ENCODE measurements around the gene UBE2S. TPM values are rescaled to one million over a fixed set of nuclear protein-coding genes. Genes with fewer than 3 reads are reported as not detected.

UBE2S gene
- total RNA-seq, 1 donor from 2014 or later: 34.6 TPM

DNA sequence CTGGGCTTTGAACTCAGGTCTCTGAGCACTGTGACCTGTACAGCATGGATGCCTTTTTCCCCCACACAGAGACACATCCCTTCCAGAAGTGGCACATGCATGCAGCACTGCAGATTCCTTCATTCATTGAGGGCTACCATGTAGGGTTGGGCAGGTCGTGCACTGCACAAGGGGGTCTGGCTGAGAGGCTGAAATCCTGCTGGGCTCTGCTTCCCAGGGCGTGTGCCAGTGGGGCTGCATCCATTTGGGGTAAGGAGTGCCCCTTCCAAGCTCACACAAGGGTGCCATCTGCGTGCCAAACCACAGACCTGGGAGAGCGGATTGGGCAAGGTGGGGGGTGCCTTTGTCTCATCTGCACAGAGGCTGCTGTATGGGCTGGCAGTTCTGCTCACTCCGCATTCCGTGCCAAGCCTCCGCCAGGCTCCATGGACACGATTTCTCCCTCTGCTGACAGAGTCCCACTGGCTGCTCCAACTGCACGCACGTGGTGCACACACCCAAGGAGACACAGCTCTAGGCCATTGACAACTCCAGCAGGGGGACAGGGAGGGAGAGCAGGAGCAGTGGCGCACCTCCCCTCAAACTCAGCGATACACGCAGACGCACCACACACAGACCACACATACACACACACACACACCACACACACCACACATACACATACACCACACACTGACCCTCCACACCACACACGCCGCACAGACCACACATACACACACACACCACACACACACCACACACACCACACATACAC, 40.0 kb upstream of the UBE2S start:
- CTCF ChIA-PET: no interaction called here
- TF ChIP-seq, protein P1, sequence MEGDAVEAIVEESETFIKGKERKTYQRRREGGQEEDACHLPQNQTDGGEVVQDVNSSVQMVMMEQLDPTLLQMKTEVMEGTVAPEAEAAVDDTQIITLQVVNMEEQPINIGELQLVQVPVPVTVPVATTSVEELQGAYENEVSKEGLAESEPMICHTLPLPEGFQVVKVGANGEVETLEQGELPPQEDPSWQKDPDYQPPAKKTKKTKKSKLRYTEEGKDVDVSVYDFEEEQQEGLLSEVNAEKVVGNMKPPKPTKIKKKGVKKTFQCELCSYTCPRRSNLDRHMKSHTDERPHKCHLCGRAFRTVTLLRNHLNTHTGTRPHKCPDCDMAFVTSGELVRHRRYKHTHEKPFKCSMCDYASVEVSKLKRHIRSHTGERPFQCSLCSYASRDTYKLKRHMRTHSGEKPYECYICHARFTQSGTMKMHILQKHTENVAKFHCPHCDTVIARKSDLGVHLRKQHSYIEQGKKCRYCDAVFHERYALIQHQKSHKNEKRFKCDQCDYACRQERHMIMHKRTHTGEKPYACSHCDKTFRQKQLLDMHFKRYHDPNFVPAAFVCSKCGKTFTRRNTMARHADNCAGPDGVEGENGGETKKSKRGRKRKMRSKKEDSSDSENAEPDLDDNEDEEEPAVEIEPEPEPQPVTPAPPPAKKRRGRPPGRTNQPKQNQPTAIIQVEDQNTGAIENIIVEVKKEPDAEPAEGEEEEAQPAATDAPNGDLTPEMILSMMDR (IDR thresholded peaks at IDR 0.05): no peak
- peaks cover 12% of the 10 kb centered on the region for H3K4me1 Mint-ChIP-seq
- H3K36me3 Mint-ChIP-seq (ENCODE audit: low read depth): no peaks in the 10 kb centered on the region
- DNase-seq: no peak
- intact Hi-C loops (cut with micrococcal nuclease): no loop called here
- H3K9me3 Mint-ChIP-seq: no peaks in the 10 kb centered on the region
- POLR2A ChIA-PET: interaction anchor here (0.5 kb wide), 1 partner anchor 26 kb away, joined by 3 read pairs; no protein-coding TSS in a partner anchor
- no peak overlapping the region for H3K27ac Mint-ChIP-seq
- no peak overlapping the region for H3K4me3 Mint-ChIP-seq
- ATAC-seq (ENCODE audit: low read depth): no peak
- H3K27me3 Mint-ChIP-seq: peaks cover 29% of the 10 kb centered on the region

DNA sequence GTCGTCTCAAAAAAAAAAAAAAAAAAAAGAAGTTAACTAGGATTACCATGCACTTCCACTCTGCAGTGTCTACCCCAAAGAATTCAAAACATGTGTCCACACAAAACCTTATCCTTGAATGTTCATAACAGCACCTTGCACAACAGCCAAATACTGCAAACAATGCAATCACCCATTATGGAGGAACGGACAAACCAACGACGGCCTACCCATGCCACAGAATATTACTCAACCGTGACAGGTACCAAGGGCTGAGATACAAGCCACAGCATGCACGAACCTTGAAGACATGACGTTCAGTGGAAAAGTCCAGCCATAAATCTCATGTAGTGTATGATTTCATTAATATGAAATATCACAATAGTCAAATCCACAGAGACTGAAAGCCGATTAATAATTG, 38.5 kb upstream of the UBE2S start:
- H3K4me1 Mint-ChIP-seq: peaks cover 14% of the 10 kb centered on the region
- ChIA-PET POLR2A (interaction anchor here (0.7 kb wide), 1 partner anchor 309 kb away, joined by 5 read pairs; no protein-coding TSS in a partner anchor), CTCF (no interaction called here)
- H3K36me3 Mint-ChIP-seq (ENCODE audit: low read depth): no peaks in the 10 kb centered on the region
- no peak overlapping the region for H3K4me3 Mint-ChIP-seq
- intact Hi-C loops (cut with micrococcal nuclease): no loop called here
- TF ChIP-seq, protein P1 (IDR thresholded peaks at IDR 0.05): no peak
- DNase-seq: no peak
- no peaks in the 10 kb centered on the region for H3K9me3 Mint-ChIP-seq
- H3K27ac Mint-ChIP-seq: no peak overlapping the region
- peaks cover 36% of the 10 kb centered on the region for H3K27me3 Mint-ChIP-seq
- ATAC-seq (ENCODE audit: low read depth): no peak

DNA sequence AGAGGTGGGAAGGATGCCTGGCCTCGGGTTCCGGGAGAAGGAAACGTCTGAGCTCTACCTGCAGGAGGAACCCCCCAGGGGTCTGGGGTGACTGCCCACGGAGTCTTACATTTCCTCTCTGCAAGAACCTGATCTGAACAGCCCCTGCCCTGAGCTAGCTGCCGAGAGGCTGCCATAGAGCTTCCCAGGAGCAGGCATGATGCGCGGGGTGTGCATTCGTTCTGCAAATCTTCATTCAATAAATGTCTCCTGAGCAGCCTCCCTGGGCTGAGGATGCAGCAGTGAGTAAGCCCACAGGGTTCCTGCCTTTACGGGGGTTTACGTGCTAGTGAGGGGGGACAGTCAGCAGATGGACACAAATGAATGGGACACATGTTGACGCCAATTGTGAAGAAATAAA, 37.1 kb upstream of the UBE2S start:
- CTCF ChIA-PET: no interaction called here
- DNase-seq: no peak
- H3K4me3 Mint-ChIP-seq: no peak overlapping the region
- POLR2A ChIA-PET: interaction anchor here (0.7 to 1.2 kb wide), 2 partner anchors 9 to 15 kb away, joined by 3 to 7 read pairs; no protein-coding TSS in a partner anchor
- H3K36me3 Mint-ChIP-seq (ENCODE audit: low read depth): no peaks in the 10 kb centered on the region
- TF ChIP-seq, protein P1 (IDR thresholded peaks at IDR 0.05): no peak
- no peaks in the 10 kb centered on the region for H3K9me3 Mint-ChIP-seq
- no peak overlapping the region for H3K27ac Mint-ChIP-seq
- intact Hi-C loops (cut with micrococcal nuclease): no loop called here
- H3K27me3 Mint-ChIP-seq: peaks cover 43% of the 10 kb centered on the region
- H3K4me1 Mint-ChIP-seq: peaks cover 17% of the 10 kb centered on the region
- no peak for ATAC-seq (ENCODE audit: low read depth)

DNA sequence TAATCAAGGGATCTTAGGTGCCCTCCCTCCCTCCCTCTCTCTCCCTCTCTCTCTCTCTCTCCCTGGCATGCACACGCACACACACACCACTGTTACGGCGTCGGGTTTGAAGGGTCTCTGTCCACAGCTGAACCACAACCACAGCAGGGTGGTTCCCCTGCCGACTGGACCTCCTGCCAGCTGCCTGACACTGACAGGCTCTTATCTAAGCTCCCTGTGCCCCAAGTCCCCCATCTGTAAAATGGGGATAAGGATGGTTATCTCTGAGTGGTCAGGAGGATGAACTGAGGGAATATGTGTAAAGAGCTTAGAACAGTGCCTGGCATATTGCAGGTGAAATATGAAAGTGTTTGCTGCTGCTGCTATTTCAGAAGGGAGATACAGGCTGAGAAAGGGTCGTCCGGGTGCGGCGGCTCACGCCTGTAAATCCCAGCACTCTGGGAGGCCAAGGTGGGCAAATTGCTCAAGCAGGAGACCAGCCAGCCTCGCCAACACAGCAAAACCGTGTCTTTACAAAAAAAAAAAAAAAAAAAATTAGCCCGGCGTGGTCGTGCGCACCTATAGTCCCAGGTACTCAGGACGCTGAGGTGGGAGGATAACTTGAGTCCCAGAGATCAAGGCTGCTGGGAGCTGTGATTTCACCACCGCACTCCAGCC, 36.4 kb upstream of the UBE2S start:
- CTCF ChIA-PET: no interaction called here
- ATAC-seq (ENCODE audit: low read depth) (no peak), DNase-seq (no peak)
- no peak overlapping the region for H3K4me3 Mint-ChIP-seq
- TF ChIP-seq, protein P1 (IDR thresholded peaks at IDR 0.05): no peak
- POLR2A ChIA-PET: interaction anchor here (0.6 to 1.2 kb wide), 3 partner anchors 10 to 206 kb away, joined by 3 to 7 read pairs (median 4); no protein-coding TSS in a partner anchor
- no peak overlapping the region for H3K27ac Mint-ChIP-seq
- H3K27me3 Mint-ChIP-seq: peaks cover 50% of the 10 kb centered on the region
- H3K36me3 Mint-ChIP-seq (ENCODE audit: low read depth): no peaks in the 10 kb centered on the region
- peaks cover 17% of the 10 kb centered on the region for H3K4me1 Mint-ChIP-seq
- H3K9me3 Mint-ChIP-seq: no peaks in the 10 kb centered on the region
- intact Hi-C loops (cut with micrococcal nuclease): no loop called here

All from activated B cell treated with CpG ODN at 0.5 μM for 24 hours (primary cell).